ENCODE measurements around the gene MRPL1.

MRPL1 gene

DNA sequence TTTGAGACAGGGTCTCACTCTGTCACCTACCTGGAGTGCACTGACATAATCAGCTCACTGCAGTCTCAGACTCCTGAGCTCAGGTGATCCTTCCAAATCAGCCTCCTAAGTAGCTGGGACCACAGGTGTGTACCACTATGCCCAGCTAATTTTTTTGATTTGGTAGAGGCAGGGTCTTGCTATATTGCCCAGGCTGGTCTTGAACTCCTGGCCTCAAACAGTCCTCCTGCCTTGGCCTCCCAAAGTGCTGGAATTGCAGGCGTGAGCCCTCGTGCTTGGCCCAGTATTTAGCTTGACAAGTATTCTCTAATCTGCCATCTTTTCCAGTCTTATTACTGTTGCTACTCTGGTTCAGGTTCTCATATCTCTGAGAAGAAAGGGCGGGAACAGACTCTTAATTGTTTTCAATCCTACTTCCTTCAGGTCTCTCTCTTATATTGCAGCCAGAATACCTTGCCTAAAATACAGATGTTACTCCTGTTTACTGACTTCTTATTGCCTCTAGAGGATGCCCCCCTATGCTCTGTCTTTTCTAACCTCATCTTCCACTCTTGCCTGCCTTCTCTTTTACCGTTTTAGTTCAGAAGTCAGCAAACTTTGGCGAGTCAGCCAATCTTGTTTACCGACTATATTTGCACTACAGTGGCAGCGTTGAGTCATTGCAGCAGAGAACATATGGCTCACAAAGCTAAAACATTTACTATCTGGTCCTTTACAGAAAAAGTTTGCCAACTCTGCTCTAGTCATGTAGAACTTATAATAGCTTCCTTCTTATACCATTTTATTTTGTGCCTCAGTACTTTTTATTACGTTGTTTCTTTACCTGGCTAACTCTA, 19.0 kb downstream of the MRPL1 start:
- Histone ChIP-seq H3K36me3 (ENCODE audit: control insufficient read depth in 1 of 2, insufficient read depth in 2 of 2, low read length in 2 of 2) (peaks cover 9 to 18% of the 10 kb centered on the region in 2 donors), H3K9me3 (ENCODE audit: control insufficient read depth in 1 of 2, low read length in 2 of 2) (no peaks in the 10 kb centered on the region), H3K4me3 (ENCODE audit: low read depth in 1 of 2, low read length in 2 of 2) (no peak overlapping the region), H3K27me3 (ENCODE audit: low read depth, low read length) (no peaks in the 10 kb centered on the region), H3K27ac (ENCODE audit: low read length) (no peak overlapping the region), H3K4me1 (ENCODE audit: control insufficient read depth in 1 of 2, insufficient read depth in 2 of 2, low read length in 2 of 2) (no peaks in the 10 kb centered on the region)

DNA sequence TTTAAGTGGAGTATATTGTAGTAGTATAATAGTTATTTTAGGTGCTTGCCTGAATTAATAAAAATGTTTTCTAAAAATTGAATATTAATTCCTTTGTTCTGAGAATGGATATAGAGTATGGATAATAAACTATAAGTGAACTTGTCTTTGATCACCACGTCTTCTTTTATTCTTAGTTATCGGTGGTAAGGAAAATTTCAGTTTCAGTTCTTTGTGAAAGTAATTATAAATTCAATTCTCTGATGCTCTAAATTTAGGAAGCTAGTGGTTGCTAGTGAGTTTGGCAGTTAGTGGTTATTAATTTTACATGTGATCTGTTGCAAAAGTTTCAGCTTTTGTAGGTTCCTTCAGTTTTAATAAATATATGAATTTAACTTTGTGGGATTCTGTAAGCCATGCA, 30.8 kb downstream of the MRPL1 start:
- H3K27ac ChIP-seq (ENCODE audit: low read length), result no peak overlapping the region
- no peaks in the 10 kb centered on the region for H3K9me3 ChIP-seq (ENCODE audit: control insufficient read depth in 1 of 2, low read length in 2 of 2)
- no peaks in the 10 kb centered on the region for H3K4me1 ChIP-seq (ENCODE audit: control insufficient read depth in 1 of 2, insufficient read depth in 2 of 2, low read length in 2 of 2)
- H3K4me3 ChIP-seq (ENCODE audit: low read depth in 1 of 2, low read length in 2 of 2), result no peak overlapping the region
- H3K27me3 ChIP-seq (ENCODE audit: low read depth, low read length), result no peaks in the 10 kb centered on the region
- peaks cover 7 to 40% of the 10 kb centered on the region in 2 donors for H3K36me3 ChIP-seq (ENCODE audit: control insufficient read depth in 1 of 2, insufficient read depth in 2 of 2, low read length in 2 of 2)

DNA sequence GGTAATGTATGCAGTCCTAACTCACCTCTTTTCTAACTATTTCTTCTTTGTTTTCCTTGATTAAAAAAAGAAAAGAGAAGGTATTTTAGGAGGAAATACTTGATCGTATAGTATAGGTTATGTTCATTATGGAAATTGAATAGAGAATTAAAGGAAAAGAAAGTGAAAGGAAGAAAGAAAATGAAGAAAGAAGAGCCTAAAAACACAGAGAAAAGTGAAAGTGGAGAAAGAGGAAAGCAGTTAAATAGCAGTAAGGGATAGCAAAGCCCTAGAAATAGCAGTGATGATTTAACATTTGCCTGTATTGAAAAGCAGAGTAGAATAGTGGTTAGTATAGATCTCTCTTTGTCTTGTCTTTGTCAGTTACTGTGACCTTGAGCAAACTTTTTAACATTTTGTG, 37.0 kb downstream of the MRPL1 start:
- no peaks in the 10 kb centered on the region for H3K9me3 ChIP-seq (ENCODE audit: control insufficient read depth in 1 of 2, low read length in 2 of 2)
- no peak overlapping the region for H3K4me3 ChIP-seq (ENCODE audit: low read depth in 1 of 2, low read length in 2 of 2)
- peaks cover 7 to 22% of the 10 kb centered on the region in 2 donors for H3K36me3 ChIP-seq (ENCODE audit: control insufficient read depth in 1 of 2, insufficient read depth in 2 of 2, low read length in 2 of 2)
- no peak overlapping the region for H3K27ac ChIP-seq (ENCODE audit: low read length)
- H3K4me1 ChIP-seq (ENCODE audit: control insufficient read depth in 1 of 2, insufficient read depth in 2 of 2, low read length in 2 of 2), result no peaks in the 10 kb centered on the region
- no peaks in the 10 kb centered on the region for H3K27me3 ChIP-seq (ENCODE audit: low read depth, low read length)

DNA sequence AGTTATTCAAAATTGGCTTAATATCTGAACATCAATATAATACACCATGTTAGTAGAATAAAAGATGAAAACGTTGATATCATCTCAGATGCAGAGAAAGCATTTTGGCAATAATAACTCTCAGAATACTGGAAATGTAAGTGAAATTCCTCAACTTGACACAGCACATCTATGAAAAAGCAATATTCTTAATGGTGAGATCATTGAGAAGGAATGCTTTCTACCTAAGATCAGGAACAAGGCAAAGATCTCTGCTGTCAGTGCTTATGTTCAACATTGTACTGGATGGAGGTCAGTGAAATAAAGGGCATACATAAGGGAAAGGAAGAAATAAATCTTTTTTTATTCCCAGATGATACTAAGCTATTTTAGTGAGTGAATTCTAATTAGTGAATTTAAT, 40.6 kb downstream of the MRPL1 start:
- Histone ChIP-seq H3K4me1 (ENCODE audit: control insufficient read depth in 1 of 2, insufficient read depth in 2 of 2, low read length in 2 of 2) (no peaks in the 10 kb centered on the region), H3K9me3 (ENCODE audit: control insufficient read depth in 1 of 2, low read length in 2 of 2) (no peaks in the 10 kb centered on the region), H3K27me3 (ENCODE audit: low read depth, low read length) (no peaks in the 10 kb centered on the region)

GRCh38 chr4:77905651-77906263, 43.1 kb downstream of the MRPL1 start:
- H3K4me1 ChIP-seq (ENCODE audit: control insufficient read depth in 1 of 2, insufficient read depth in 2 of 2, low read length in 2 of 2), result no peaks in the 10 kb centered on the region
- no peaks in the 10 kb centered on the region for H3K9me3 ChIP-seq (ENCODE audit: control insufficient read depth in 1 of 2, low read length in 2 of 2)
- no peak overlapping the region for H3K4me3 ChIP-seq (ENCODE audit: low read depth in 1 of 2, low read length in 2 of 2)
- no peak overlapping the region for H3K27ac ChIP-seq (ENCODE audit: low read length)
- peaks cover 7 to 15% of the 10 kb centered on the region in 2 donors for H3K36me3 ChIP-seq (ENCODE audit: control insufficient read depth in 1 of 2, insufficient read depth in 2 of 2, low read length in 2 of 2)
- no peaks in the 10 kb centered on the region for H3K27me3 ChIP-seq (ENCODE audit: low read depth, low read length)

More for the DNA sequence above, 40.6 kb downstream of the MRPL1 start:
- H3K36me3 ChIP-seq (ENCODE audit: control insufficient read depth in 1 of 2, insufficient read depth in 2 of 2, low read length in 2 of 2), result peaks cover 7% of the 10 kb centered on the region in 2 donors
- H3K27ac ChIP-seq (ENCODE audit: low read length), result no peak overlapping the region
- no peak overlapping the region for H3K4me3 ChIP-seq (ENCODE audit: low read depth in 1 of 2, low read length in 2 of 2)

DNA sequence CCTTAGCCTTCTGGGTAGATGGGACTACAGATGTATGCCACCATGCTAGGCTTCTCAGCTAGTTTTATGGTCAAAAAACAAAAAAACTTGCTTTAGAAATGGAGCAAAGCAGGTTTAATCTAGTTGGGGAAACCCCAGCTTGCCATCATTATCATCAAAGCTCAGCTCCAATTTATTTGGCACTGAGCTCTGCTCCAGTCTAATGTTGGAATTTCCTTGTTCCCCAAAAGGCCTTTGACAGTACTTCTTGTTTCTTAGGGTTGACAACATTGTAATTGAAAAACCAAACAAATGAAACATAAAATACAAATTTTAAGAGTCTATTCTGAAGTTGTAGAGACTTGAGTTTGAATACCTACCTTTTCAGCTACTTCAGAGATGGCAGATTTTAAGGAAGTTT, 48.0 kb downstream of the MRPL1 start:
- Histone ChIP-seq H3K27me3 (ENCODE audit: low read depth, low read length) (no peaks in the 10 kb centered on the region), H3K36me3 (ENCODE audit: control insufficient read depth in 1 of 2, insufficient read depth in 2 of 2, low read length in 2 of 2) (peaks cover 0 to 12% of the 10 kb centered on the region in 2 donors), H3K9me3 (ENCODE audit: control insufficient read depth in 1 of 2, low read length in 2 of 2) (no peaks in the 10 kb centered on the region), H3K4me3 (ENCODE audit: low read depth in 1 of 2, low read length in 2 of 2) (no peak overlapping the region), H3K4me1 (ENCODE audit: control insufficient read depth in 1 of 2, insufficient read depth in 2 of 2, low read length in 2 of 2) (no peaks in the 10 kb centered on the region), H3K27ac (ENCODE audit: low read length) (no peak overlapping the region)

GRCh38 chr4:77911091-77911490, 48.5 kb downstream of the MRPL1 start:
- no peaks in the 10 kb centered on the region for H3K9me3 ChIP-seq (ENCODE audit: control insufficient read depth in 1 of 2, low read length in 2 of 2)
- H3K27ac ChIP-seq (ENCODE audit: low read length), result no peak overlapping the region
- H3K4me1 ChIP-seq (ENCODE audit: control insufficient read depth in 1 of 2, insufficient read depth in 2 of 2, low read length in 2 of 2), result no peaks in the 10 kb centered on the region
- no peak overlapping the region for H3K4me3 ChIP-seq (ENCODE audit: low read depth in 1 of 2, low read length in 2 of 2)
- H3K36me3 ChIP-seq (ENCODE audit: control insufficient read depth in 1 of 2, insufficient read depth in 2 of 2, low read length in 2 of 2), result peaks cover 0 to 12% of the 10 kb centered on the region in 2 donors
- no peaks in the 10 kb centered on the region for H3K27me3 ChIP-seq (ENCODE audit: low read depth, low read length)

DNA sequence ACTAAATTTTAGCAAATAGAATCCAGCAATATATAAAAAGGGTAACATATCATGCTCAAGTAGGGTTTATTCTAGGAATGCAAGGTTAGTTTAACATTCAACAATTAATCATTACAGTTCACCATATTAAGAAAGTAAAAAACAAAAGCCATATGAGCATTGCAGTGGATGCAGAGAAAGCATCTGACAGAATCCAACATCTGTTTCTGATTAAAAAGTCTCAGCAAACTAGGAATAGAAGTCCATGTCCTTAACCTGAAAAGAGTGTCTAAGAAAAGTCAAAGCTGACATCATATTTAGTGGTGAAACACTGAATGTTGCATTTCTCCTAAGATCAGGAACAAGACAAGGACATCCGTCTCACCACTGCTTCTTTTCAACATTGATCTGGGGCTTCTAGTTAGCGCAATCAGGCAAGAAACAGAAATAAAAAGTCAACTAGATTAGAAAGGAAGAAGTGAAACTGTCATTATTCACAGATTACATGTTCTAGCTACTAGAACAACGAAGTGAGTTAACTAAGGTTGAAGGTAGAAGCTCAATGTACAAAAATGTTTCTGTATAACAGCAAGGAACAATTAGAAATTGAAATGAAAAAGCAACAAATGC, 49.3 kb downstream of the MRPL1 start:
- Histone ChIP-seq H3K4me1 (ENCODE audit: control insufficient read depth in 1 of 2, insufficient read depth in 2 of 2, low read length in 2 of 2) (no peaks in the 10 kb centered on the region), H3K4me3 (ENCODE audit: low read depth in 1 of 2, low read length in 2 of 2) (no peak overlapping the region), H3K27ac (ENCODE audit: low read length) (no peak overlapping the region), H3K9me3 (ENCODE audit: control insufficient read depth in 1 of 2, low read length in 2 of 2) (no peaks in the 10 kb centered on the region), H3K27me3 (ENCODE audit: low read depth, low read length) (no peaks in the 10 kb centered on the region), H3K36me3 (ENCODE audit: control insufficient read depth in 1 of 2, insufficient read depth in 2 of 2, low read length in 2 of 2) (peaks cover 0 to 12% of the 10 kb centered on the region in 2 donors)

GRCh38 chr4:77913348-77913747, 50.7 kb downstream of the MRPL1 start:
- peaks cover 0 to 12% of the 10 kb centered on the region in 2 donors for H3K36me3 ChIP-seq (ENCODE audit: control insufficient read depth in 1 of 2, insufficient read depth in 2 of 2, low read length in 2 of 2)
- no peak overlapping the region for H3K4me3 ChIP-seq (ENCODE audit: low read depth in 1 of 2, low read length in 2 of 2)
- no peak overlapping the region for H3K27ac ChIP-seq (ENCODE audit: low read length)
- H3K9me3 ChIP-seq (ENCODE audit: control insufficient read depth in 1 of 2, low read length in 2 of 2), result no peaks in the 10 kb centered on the region
- no peaks in the 10 kb centered on the region for H3K4me1 ChIP-seq (ENCODE audit: control insufficient read depth in 1 of 2, insufficient read depth in 2 of 2, low read length in 2 of 2)
- H3K27me3 ChIP-seq (ENCODE audit: low read depth, low read length), result no peaks in the 10 kb centered on the region

- Histone ChIP-seq H3K4me1 (ENCODE audit: control insufficient read depth in 1 of 2, insufficient read depth in 2 of 2, low read length in 2 of 2) (no peaks in the 10 kb centered on the region), H3K36me3 (ENCODE audit: control insufficient read depth in 1 of 2, insufficient read depth in 2 of 2, low read length in 2 of 2) (peaks cover 0 to under 1% of the 10 kb centered on the region in 2 donors), H3K9me3 (ENCODE audit: control insufficient read depth in 1 of 2, low read length in 2 of 2) (no peaks in the 10 kb centered on the region), H3K4me3 (ENCODE audit: low read depth in 1 of 2, low read length in 2 of 2) (no peak overlapping the region), H3K27ac (ENCODE audit: low read length) (no peak overlapping the region), H3K27me3 (ENCODE audit: low read depth, low read length) (no peaks in the 10 kb centered on the region)
Observed at GRCh38 chr4:77917075-77917474, 54.4 kb downstream of the MRPL1 start.

DNA sequence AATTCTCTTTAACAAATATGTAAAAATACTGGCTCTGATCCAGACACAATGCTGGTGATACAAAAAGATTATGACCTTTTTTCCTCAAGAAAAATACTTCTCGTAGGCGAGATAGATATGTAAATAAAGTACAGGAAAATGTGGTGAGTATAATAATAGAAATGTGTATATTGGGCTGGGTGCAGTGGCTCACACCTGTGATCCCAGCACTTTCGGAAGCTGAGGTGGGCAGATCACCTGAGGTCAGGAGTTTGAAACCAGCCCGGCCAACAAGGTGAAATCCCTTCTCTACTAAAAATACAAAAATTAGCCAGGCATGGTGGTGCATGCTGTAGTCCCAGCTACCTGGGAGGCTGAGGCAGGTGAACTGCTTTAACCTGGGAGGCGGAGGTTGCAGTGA, 55.0 kb downstream of the MRPL1 start:
- no peaks in the 10 kb centered on the region for H3K27me3 ChIP-seq (ENCODE audit: low read depth, low read length)
- no peak overlapping the region for H3K4me3 ChIP-seq (ENCODE audit: low read depth in 1 of 2, low read length in 2 of 2)
- H3K9me3 ChIP-seq (ENCODE audit: control insufficient read depth in 1 of 2, low read length in 2 of 2), result no peaks in the 10 kb centered on the region
- no peaks in the 10 kb centered on the region for H3K36me3 ChIP-seq (ENCODE audit: control insufficient read depth in 1 of 2, insufficient read depth in 2 of 2, low read length in 2 of 2)
- no peaks in the 10 kb centered on the region for H3K4me1 ChIP-seq (ENCODE audit: control insufficient read depth in 1 of 2, insufficient read depth in 2 of 2, low read length in 2 of 2)
- H3K27ac ChIP-seq (ENCODE audit: low read length), result no peak overlapping the region

All from muscle layer of duodenum (tissue), 2 donors.